ENCODE measurements around the gene ANTXR2. TPM values are rescaled to one million over a fixed set of nuclear protein-coding genes. Genes with fewer than 3 reads are reported as not detected.

ANTXR2 gene
- polyA plus RNA-seq, 1 of the 3 experiments (the other 2 are of a cell fraction) = 48.8 TPM

GRCh38 chr4:79922011-79922410, 151.0 kb downstream of the ANTXR2 start:
- H3F3A ChIP-seq (replicated peaks; ENCODE audit: insufficient read depth) = peaks cover 29% of the 10 kb centered on the region
- H3K4me2 ChIP-seq = no peak overlapping the region
- no peaks in the 10 kb centered on the region for H3K9me2 ChIP-seq
- no peaks in the 10 kb centered on the region; the same call in 1 of the 2 replicates for H4K20me1 ChIP-seq (ENCODE audit: insufficient read depth)
- ChIA-PET POLR2A (no interaction called here), CTCF (no interaction called here)
- H3K27ac ChIP-seq (ENCODE audit: low read depth in 2 of 2, low read length in 1 of 2) = no peak overlapping the region; a peak in 1 of 4 replicates
- no peak for TF ChIP-seq ZBTB33 (IDR thresholded peaks at IDR 0.05; ENCODE audit: borderline replicate concordance, low read depth)
- TF ChIP-seq MAX (IDR thresholded peaks at IDR 0.05; ENCODE audit: low read depth) = no peak
- TF ChIP-seq TEAD4 (IDR thresholded peaks at IDR 0.05; ENCODE audit: borderline replicate concordance, insufficient read depth) = no peak
- no peak overlapping the region for H3K4me3 ChIP-seq (ENCODE audit: low read depth in 2 of 2, low read length in 1 of 2)
- no peaks in the 10 kb centered on the region for H3K9me3 ChIP-seq
- H2AFZ ChIP-seq (ENCODE audit: low read depth) = no peak overlapping the region
- H3K4me1 ChIP-seq (ENCODE audit: control insufficient read depth in 1 of 2, insufficient read depth in 2 of 2, low read depth in 1 of 2, low read length in 1 of 2) = no peaks in the 10 kb centered on the region; a peak in 1 of 4 replicates
- H3K36me3 ChIP-seq (replicated peaks in 1 of 2; ENCODE audit: control insufficient read depth in 1 of 2, insufficient read depth in 2 of 2, low read length in 1 of 2) = peaks cover 15 to 37% of the 10 kb centered on the region in 2 experiments
- no peak overlapping the region for H3K9ac ChIP-seq
- 100% methylated on average over 1 of the region's 1 CpG for WGBS (ENCODE audit: low lambda C conversion rate)
- peaks cover 12% of the 10 kb centered on the region; the same call in 1 of the 2 replicates for H3K79me2 ChIP-seq (ENCODE audit: insufficient read depth)
- DNase-seq = no peak
- no peaks in the 10 kb centered on the region for H3K27me3 ChIP-seq (ENCODE audit: insufficient read depth)

GRCh38 chr4:79920163-79920853, 152.7 kb downstream of the ANTXR2 start:
- no peak for TF ChIP-seq ELF1 (IDR thresholded peaks at IDR 0.05)
- no peak for TF ChIP-seq YY1 (IDR thresholded peaks at IDR 0.05; ENCODE audit: low read depth)
- TF ChIP-seq NRF1 (IDR thresholded peaks at IDR 0.05; ENCODE audit: low read depth, low read length) = no peak
- TF ChIP-seq RXRA (IDR thresholded peaks at IDR 0.05; ENCODE audit: borderline replicate concordance, low read depth) = no peak
- no peak for TF ChIP-seq MAX (IDR thresholded peaks at IDR 0.05; ENCODE audit: low read depth)
- TF ChIP-seq EP300 (IDR thresholded peaks at IDR 0.05; ENCODE audit: borderline replicate concordance in 1 of 2, low read depth in 1 of 2, low read length in 1 of 2) = no peak
- no peak for TF ChIP-seq JUND (IDR thresholded peaks at IDR 0.05)
- Histone ChIP-seq H3K27me3 (ENCODE audit: insufficient read depth) (no peaks in the 10 kb centered on the region), H3K4me1 (ENCODE audit: control insufficient read depth in 1 of 2, insufficient read depth in 2 of 2, low read depth in 1 of 2, low read length in 1 of 2) (no peaks in the 10 kb centered on the region; a peak in 1 of 4 replicates), H3F3A (replicated peaks; ENCODE audit: insufficient read depth) (peaks cover 24% of the 10 kb centered on the region), H3K9me3 (no peaks in the 10 kb centered on the region), H4K20me1 (ENCODE audit: insufficient read depth) (no peaks in the 10 kb centered on the region; the same call in 1 of the 2 replicates), H2AFZ (ENCODE audit: low read depth) (no peak overlapping the region), H3K36me3 (replicated peaks in 1 of 2; ENCODE audit: control insufficient read depth in 1 of 2, insufficient read depth in 2 of 2, low read length in 1 of 2) (peaks cover 11 to 37% of the 10 kb centered on the region in 2 experiments), H3K9me2 (no peaks in the 10 kb centered on the region), H3K27ac (ENCODE audit: low read depth in 2 of 2, low read length in 1 of 2) (no peak overlapping the region; a peak in 1 of 4 replicates), H3K4me2 (no peak overlapping the region), H3K4me3 (ENCODE audit: low read depth in 2 of 2, low read length in 1 of 2) (no peak overlapping the region), H3K9ac (no peak overlapping the region), H3K79me2 (ENCODE audit: insufficient read depth) (peaks cover 16% of the 10 kb centered on the region)
- 69% methylated on average over 3 of the region's 3 CpGs for WGBS (ENCODE audit: low lambda C conversion rate)
- ChIA-PET CTCF (no interaction called here), POLR2A (no interaction called here)
- no peak for DNase-seq
